Measurements from ENCODE around the gene MYH7.
"Not testable (repeated sequence)": the region's sequence is repeated elsewhere in the genome, so short reads cannot be mapped to it uniquely, and the experiment has no call there.

MYH7 gene

GRCh38 chr14:23413681-23414080 lies 21.8 kb downstream of the MYH7 start:
- no peak for DNase-seq (ENCODE audit: low read depth, low spot score)
- H3K4me3 ChIP-seq (ENCODE audit: low read length): no peak overlapping the region

GRCh38 chr14:23411563-23412525 lies 23.6 kb downstream of the MYH7 start:
- no peak for DNase-seq (ENCODE audit: low read depth, low spot score)
- no peak overlapping the region for H3K4me3 ChIP-seq (ENCODE audit: low read length)

- no peak overlapping the region for H3K4me3 ChIP-seq (ENCODE audit: low read length)
- DNase-seq (ENCODE audit: low read depth, low spot score): no peak
These were observed 25.4 kb downstream of the MYH7 start for GRCh38 chr14:23409966-23410635.

- no peak overlapping the region for H3K4me3 ChIP-seq (ENCODE audit: low read length)
- DNase-seq (ENCODE audit: low read depth, low spot score): no peak
These were observed 26.0 kb downstream of the MYH7 start for GRCh38 chr14:23409475-23409874.

GRCh38 chr14:23408307-23408630 lies 27.2 kb downstream of the MYH7 start:
- H3K4me3 ChIP-seq (ENCODE audit: low read length): no peak overlapping the region
- no peak for DNase-seq (ENCODE audit: low read depth, low spot score)

GRCh38 chr14:23407516-23408306 lies 27.7 kb downstream of the MYH7 start, which contains the start of gene MYH6:
Gene MYH6, minus strand, starts transcription at chr14:23408273. Its CDS starts 1,050 bp downstream, at chr14:23407223.
- no peak for DNase-seq (ENCODE audit: low read depth, low spot score)
- H3K4me3 ChIP-seq (ENCODE audit: low read length): no peak within 1 kb of the TSS

- H3K4me3 ChIP-seq (ENCODE audit: low read length): no peak overlapping the region
- DNase-seq (ENCODE audit: low read depth, low spot score): no peak
These were observed 28.6 kb downstream of the MYH7 start for GRCh38 chr14:23406725-23407355.

GRCh38 chr14:23406244-23406643 lies 29.2 kb downstream of the MYH7 start:
- no peak for DNase-seq (ENCODE audit: low read depth, low spot score)
- no peak overlapping the region for H3K4me3 ChIP-seq (ENCODE audit: low read length)

- no peak for DNase-seq (ENCODE audit: low read depth, low spot score)
- H3K4me3 ChIP-seq (ENCODE audit: low read length): no peak overlapping the region
These were observed 29.9 kb downstream of the MYH7 start for GRCh38 chr14:23405516-23406025.

- no peak for DNase-seq (ENCODE audit: low read depth, low spot score)
- no peak overlapping the region for H3K4me3 ChIP-seq (ENCODE audit: low read length)
These were observed 30.4 kb downstream of the MYH7 start for GRCh38 chr14:23405096-23405495.

GRCh38 chr14:23404331-23404900 lies 31.0 kb downstream of the MYH7 start:
- H3K4me3 ChIP-seq (ENCODE audit: low read length): no peak overlapping the region
- no peak for DNase-seq (ENCODE audit: low read depth, low spot score)

GRCh38 chr14:23403908-23404307 lies 31.6 kb downstream of the MYH7 start:
- DNase-seq (ENCODE audit: low read depth, low spot score): no peak

GRCh38 chr14:23403139-23403438 lies 32.4 kb downstream of the MYH7 start:
- no peak overlapping the region for H3K4me3 ChIP-seq (ENCODE audit: low read length)
- no peak for DNase-seq (ENCODE audit: low read depth, low spot score)

More at GRCh38 chr14:23403908-23404307, 31.6 kb downstream of the MYH7 start:
- no peak overlapping the region for H3K4me3 ChIP-seq (ENCODE audit: low read length)

- DNase-seq (ENCODE audit: low read depth, low spot score): no peak
- no peak overlapping the region for H3K4me3 ChIP-seq (ENCODE audit: low read length)
These were observed 32.9 kb downstream of the MYH7 start for GRCh38 chr14:23402296-23403138.

GRCh38 chr14:23401291-23401690 lies 34.2 kb downstream of the MYH7 start:
- DNase-seq (ENCODE audit: low read depth, low spot score): no peak
- no peak overlapping the region for H3K4me3 ChIP-seq (ENCODE audit: low read length)

- not testable (repeated sequence) for DNase-seq (ENCODE audit: low read depth, low spot score); H3K4me3 ChIP-seq (ENCODE audit: low read length)
These were observed 34.8 kb downstream of the MYH7 start for GRCh38 chr14:23400496-23401149.

- DNase-seq (ENCODE audit: low read depth, low spot score): no peak
These were observed 35.9 kb downstream of the MYH7 start for GRCh38 chr14:23399591-23399990.

More at GRCh38 chr14:23399591-23399990, 35.9 kb downstream of the MYH7 start:
- no peak overlapping the region for H3K4me3 ChIP-seq (ENCODE audit: low read length)
